ENCODE measurements around the gene GIMAP1.

GIMAP1 gene

GRCh38 chr7:150732786-150733481, 16.5 kb downstream of the GIMAP1 start:
- in situ Hi-C loops (cut with HindIII; ENCODE audit: low sequenced_read_pairs), result no loop called here
- no peak for DNase-seq (ENCODE audit: low read depth)
- H3K4me3 ChIP-seq (ENCODE audit: low read depth, low read length), result no peak overlapping the region
- no peak for TF ChIP-seq CTCF (IDR thresholded peaks at IDR 0.05; ENCODE audit: low read depth, low read length, missing control alignments)

GRCh38 chr7:150733482-150734095, 17.2 kb downstream of the GIMAP1 start:
- in situ Hi-C loops (cut with HindIII; ENCODE audit: low sequenced_read_pairs), result no loop called here
- H3K4me3 ChIP-seq (ENCODE audit: low read depth, low read length), result no peak overlapping the region
- no peak for DNase-seq (ENCODE audit: low read depth)
- TF ChIP-seq CTCF (IDR thresholded peaks at IDR 0.05; ENCODE audit: low read depth, low read length, missing control alignments), result no peak

- TF ChIP-seq CTCF (IDR thresholded peaks at IDR 0.05; ENCODE audit: low read depth, low read length, missing control alignments), result no peak
- H3K4me3 ChIP-seq (ENCODE audit: low read depth, low read length), result no peak overlapping the region
- in situ Hi-C loops (cut with HindIII; ENCODE audit: low sequenced_read_pairs), result no loop called here
- DNase-seq (ENCODE audit: low read depth), result no peak
Measured at GRCh38 chr7:150734254-150734653, 17.8 kb downstream of the GIMAP1 start.

- in situ Hi-C loops (cut with HindIII; ENCODE audit: low sequenced_read_pairs), result no loop called here
- TF ChIP-seq CTCF (IDR thresholded peaks at IDR 0.05; ENCODE audit: low read depth, low read length, missing control alignments), result no peak
- no peak overlapping the region for H3K4me3 ChIP-seq (ENCODE audit: low read depth, low read length)
- DNase-seq (ENCODE audit: low read depth), result no peak
Measured at GRCh38 chr7:150735596-150736358, 19.4 kb downstream of the GIMAP1 start.

GRCh38 chr7:150736864-150737263, 20.5 kb downstream of the GIMAP1 start:
- in situ Hi-C loops (cut with HindIII; ENCODE audit: low sequenced_read_pairs), result no loop called here
- no peak for TF ChIP-seq CTCF (IDR thresholded peaks at IDR 0.05; ENCODE audit: low read depth, low read length, missing control alignments)
- no peak overlapping the region for H3K4me3 ChIP-seq (ENCODE audit: low read depth, low read length)
- DNase-seq (ENCODE audit: low read depth), result no peak

GRCh38 chr7:150737265-150738055, 21.0 kb downstream of the GIMAP1 start, which contains the start of gene GIMAP5:
Gene GIMAP5 (plus strand): TSS chr7:150737418. CDS start chr7:150740885, 3,467 bp downstream.
- in situ Hi-C loops (cut with HindIII; ENCODE audit: low sequenced_read_pairs), result no loop called here
- TF ChIP-seq CTCF (IDR thresholded peaks at IDR 0.05; ENCODE audit: low read depth, low read length, missing control alignments), result no peak
- no peak within 1 kb of the TSS for H3K4me3 ChIP-seq (ENCODE audit: low read depth, low read length)
- DNase-seq (ENCODE audit: low read depth), result no peak
